ENCODE results near the gene MAU2.

Gene MAU2

GRCh38 chr19:19320361-19321140 is at the start of gene MAU2, which contains the start of gene SUGP1:
Gene MAU2, plus strand, starts transcription at chr19:19320829. Its CDS starts 31 bp downstream, at chr19:19320860.
Gene SUGP1, minus strand, starts transcription at chr19:19320509. Its CDS starts 13 bp downstream, at chr19:19320496.
- peak; percentile 93 to 96 for DNase-seq

GRCh38 chr19:19271828-19272599 is 48.6 kb upstream of the MAU2 start:
- no peak for DNase-seq

- no peak for DNase-seq
Observed at GRCh38 chr19:19274146-19274545, 46.5 kb upstream of the MAU2 start.

GRCh38 chr19:19274716-19275565 is 45.7 kb upstream of the MAU2 start:
- DNase-seq, result no peak

- no peak for DNase-seq
Observed at GRCh38 chr19:19276386-19276785, 44.2 kb upstream of the MAU2 start.

GRCh38 chr19:19276851-19277250 is 43.8 kb upstream of the MAU2 start:
- no peak for DNase-seq

GRCh38 chr19:19278315-19278714 is 42.3 kb upstream of the MAU2 start:
- no peak for DNase-seq

GRCh38 chr19:19279062-19279612 is 41.5 kb upstream of the MAU2 start:
- no peak for DNase-seq

GRCh38 chr19:19279853-19280252 is 40.8 kb upstream of the MAU2 start:
- no peak for DNase-seq

GRCh38 chr19:19280561-19280960 is 40.1 kb upstream of the MAU2 start:
- no peak for DNase-seq

GRCh38 chr19:19285686-19286085 is 34.9 kb upstream of the MAU2 start:
- no peak for DNase-seq

GRCh38 chr19:19292607-19293006 is 28.0 kb upstream of the MAU2 start:
- DNase-seq, result no peak

GRCh38 chr19:19294914-19295313 is 25.7 kb upstream of the MAU2 start:
- no peak for DNase-seq

GRCh38 chr19:19296953-19297689 is 23.5 kb upstream of the MAU2 start:
- no peak for DNase-seq

- no peak for DNase-seq
Observed at GRCh38 chr19:19297759-19298158, 22.9 kb upstream of the MAU2 start.

GRCh38 chr19:19300613-19301012 is 20.0 kb upstream of the MAU2 start:
- DNase-seq, result no peak

GRCh38 chr19:19303411-19303810 is 17.2 kb upstream of the MAU2 start:
- DNase-seq, result no peak

- DNase-seq, result no peak
Observed at GRCh38 chr19:19304186-19304965, 16.3 kb upstream of the MAU2 start.

GRCh38 chr19:19305066-19305465 is 15.6 kb upstream of the MAU2 start:
- no peak for DNase-seq

GRCh38 chr19:19305696-19306095 is 14.9 kb upstream of the MAU2 start:
- DNase-seq, result no peak

- no peak for DNase-seq
Observed at GRCh38 chr19:19306191-19306590, 14.4 kb upstream of the MAU2 start.

All from Kasumi-1 (cell line).